Measurements from ENCODE around the gene PDE2A.

DNA sequence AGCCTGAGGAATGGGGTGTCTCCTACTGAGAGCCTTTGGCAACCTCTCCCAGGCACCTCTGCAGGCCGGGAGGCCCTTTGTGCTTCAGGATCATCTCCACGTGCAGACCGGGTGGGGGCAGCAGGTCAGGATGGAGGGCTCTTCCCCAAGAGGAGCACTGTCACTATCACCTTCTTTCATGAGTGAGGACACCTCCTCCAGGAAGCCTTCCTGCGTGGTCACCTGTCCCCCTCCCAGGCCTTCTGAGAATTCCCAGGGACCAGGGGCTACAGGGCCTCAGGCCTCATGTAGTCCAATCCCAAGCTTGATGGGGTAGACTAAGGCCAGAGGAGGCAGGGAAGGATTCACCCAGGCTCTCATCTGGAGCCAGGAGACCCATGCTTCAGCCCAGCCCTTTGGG lies 57.6 kb downstream of the PDE2A start:
- TF ChIP-seq, protein P1, sequence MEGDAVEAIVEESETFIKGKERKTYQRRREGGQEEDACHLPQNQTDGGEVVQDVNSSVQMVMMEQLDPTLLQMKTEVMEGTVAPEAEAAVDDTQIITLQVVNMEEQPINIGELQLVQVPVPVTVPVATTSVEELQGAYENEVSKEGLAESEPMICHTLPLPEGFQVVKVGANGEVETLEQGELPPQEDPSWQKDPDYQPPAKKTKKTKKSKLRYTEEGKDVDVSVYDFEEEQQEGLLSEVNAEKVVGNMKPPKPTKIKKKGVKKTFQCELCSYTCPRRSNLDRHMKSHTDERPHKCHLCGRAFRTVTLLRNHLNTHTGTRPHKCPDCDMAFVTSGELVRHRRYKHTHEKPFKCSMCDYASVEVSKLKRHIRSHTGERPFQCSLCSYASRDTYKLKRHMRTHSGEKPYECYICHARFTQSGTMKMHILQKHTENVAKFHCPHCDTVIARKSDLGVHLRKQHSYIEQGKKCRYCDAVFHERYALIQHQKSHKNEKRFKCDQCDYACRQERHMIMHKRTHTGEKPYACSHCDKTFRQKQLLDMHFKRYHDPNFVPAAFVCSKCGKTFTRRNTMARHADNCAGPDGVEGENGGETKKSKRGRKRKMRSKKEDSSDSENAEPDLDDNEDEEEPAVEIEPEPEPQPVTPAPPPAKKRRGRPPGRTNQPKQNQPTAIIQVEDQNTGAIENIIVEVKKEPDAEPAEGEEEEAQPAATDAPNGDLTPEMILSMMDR (optimal IDR thresholded peaks at IDR 0.05 in 1 of 3, IDR thresholded peaks at IDR 0.05 in 1 of 3, conservative IDR thresholded peaks at IDR 0.05 in 1 of 3; ENCODE audit: extremely low read depth in 1 of 3, insufficient read depth in 2 of 3, low read length in 3 of 3) = no peak
- TF ChIP-seq EZH2 (IDR thresholded peaks at IDR 0.05; ENCODE audit: low read length) = no peak
